GM11168 (cell line): ENCODE data around the gene TRAPPC2L.
"Not testable (repeated sequence)": the region's sequence is repeated elsewhere in the genome, so short reads cannot be mapped to it uniquely, and the experiment has no call there.

Experiments used
- in situ Hi-C: fragments of 300-500 bp; cut with MboI; formaldehyde crosslinking; loops from one replicate; pipeline ENCODE4 v1.12.0; 2022; ENCODE audit warnings: low sequenced_read_pairs; ENCODE audit not compliant: unreplicated experiment

TRAPPC2L gene

GRCh38 chr16:88886420-88886844 is 29.5 kb downstream of the TRAPPC2L start:
- in situ Hi-C loops, result no loop called here

GRCh38 chr16:88886845-88887521 is 30.1 kb downstream of the TRAPPC2L start:
- in situ Hi-C loops, result no loop called here

GRCh38 chr16:88888057-88888456 is 31.1 kb downstream of the TRAPPC2L start:
- in situ Hi-C loops, result no loop called here

- in situ Hi-C loops, result no loop called here
Measured at GRCh38 chr16:88888461-88889387, 31.8 kb downstream of the TRAPPC2L start.

- in situ Hi-C loops, result not testable (repeated sequence)
Measured at GRCh38 chr16:88889702-88890352, 32.9 kb downstream of the TRAPPC2L start.

GRCh38 chr16:88891083-88891482 is 34.2 kb downstream of the TRAPPC2L start:
- in situ Hi-C loops, result no loop called here

GRCh38 chr16:88892065-88892464 is 35.1 kb downstream of the TRAPPC2L start:
- in situ Hi-C loops, result no loop called here

- in situ Hi-C loops, result no loop called here
Measured at GRCh38 chr16:88893127-88893968, 36.4 kb downstream of the TRAPPC2L start.

GRCh38 chr16:88894266-88894665 is 37.3 kb downstream of the TRAPPC2L start:
- in situ Hi-C loops, result not testable (repeated sequence)

- in situ Hi-C loops, result no loop called here
Measured at GRCh38 chr16:88894681-88895300, 37.9 kb downstream of the TRAPPC2L start.

GRCh38 chr16:88895335-88895734 is 38.4 kb downstream of the TRAPPC2L start:
- in situ Hi-C loops, result no loop called here

- in situ Hi-C loops, result no loop called here
Measured at GRCh38 chr16:88896238-88897070, 39.5 kb downstream of the TRAPPC2L start.

- in situ Hi-C loops, result no loop called here
Measured at GRCh38 chr16:88897696-88898425, 40.9 kb downstream of the TRAPPC2L start.

GRCh38 chr16:88899901-88900661 is 43.2 kb downstream of the TRAPPC2L start:
- in situ Hi-C loops, result no loop called here

- in situ Hi-C loops, result no loop called here
Measured at GRCh38 chr16:88900662-88901052, 43.7 kb downstream of the TRAPPC2L start.

- in situ Hi-C loops, result no loop called here
Measured at GRCh38 chr16:88901718-88902337, 44.9 kb downstream of the TRAPPC2L start.

GRCh38 chr16:88902744-88903143 is 45.8 kb downstream of the TRAPPC2L start:
- in situ Hi-C loops, result no loop called here
